Endothelial cell of umbilical vein (primary cell): Measurements from ENCODE around the gene CIDEC. TPM values are rescaled to one million over a fixed set of nuclear protein-coding genes. Genes with fewer than 3 reads are reported as not detected.

Experiments used
- BruUV-seq: library from RNA; stranded (reverse); fragments of 400-500 nt; replicated peaks from 2 replicates; lab custom pipeline; 2021; lab: Mats Ljungman, UMichigan
- CTCF ChIA-PET: fragments of 300-600, 350-600 bp; sonication (Branson Sonifier 250); formaldehyde crosslinking; loops from one replicate; lab custom pipeline; 2021; ENCODE audit warnings: antibody characterized with exemption, inconsistent platforms; lab: Charles Lee
- POLR2A ChIA-PET: fragments of 300-600, 350-600 bp; sonication (Branson Sonifier 250); formaldehyde crosslinking; loops from one replicate; lab custom pipeline; 2021; ENCODE audit warnings: antibody characterized with exemption, inconsistent platforms; lab: Charles Lee
- DNase-seq: peaks from one replicate; pipeline ENCODE4 v3.0.0-alpha.2; 2011; ENCODE audit warnings: low read depth, low spot score
- FAIRE-seq: peaks from 2 replicates; lab custom pipeline; 2011; peaks lifted over from hg19 to GRCh38; lab: Jason Lieb, UNC
- H2AFZ ChIP-seq: 2 replicates; pipeline ENCODE4 v1.6.0; 2012; ENCODE audit warnings: low read depth, low read length, control low read depth, inconsistent platforms
- H3K27ac ChIP-seq: 2 replicates; pipeline ENCODE4 v1.5.1; 2011; ENCODE audit warnings: low read depth, mild to moderate bottlenecking, control low read depth, low read length, moderate library complexity; ENCODE audit not compliant: insufficient read depth
- H3K27me3 ChIP-seq, 2 experiments: 2 replicates each; pipeline versions ENCODE4 v1.6.0 to v1.6.1; 2011; ENCODE audit warnings: low read length in 2 of 2, mixed read lengths in 1 of 2; ENCODE audit not compliant: control insufficient read depth in 2 of 2, insufficient read depth in 2 of 2
- H3K36me3 ChIP-seq, 2 experiments: 2 replicates in 1 of 2; 3 replicates in 1 of 2; pipeline ENCODE4 v1.5.1; 2011; ENCODE audit warnings: low read length in 2 of 2, mild to moderate bottlenecking in 1 of 2, moderate library complexity in 1 of 2; ENCODE audit not compliant: control insufficient read depth in 2 of 2, insufficient read depth in 2 of 2; ENCODE audit errors: extremely low read depth in 1 of 2
- H3K4me1 ChIP-seq: 3 replicates; pipeline ENCODE4 v1.5.1; 2011; ENCODE audit warnings: mild to moderate bottlenecking, low read length; ENCODE audit not compliant: control insufficient read depth, insufficient read depth; ENCODE audit errors: extremely low read depth
- H3K4me2 ChIP-seq: 2 replicates; pipeline ENCODE4 v1.6.1; 2011; ENCODE audit warnings: low read length, control low read depth, mixed read lengths; ENCODE audit not compliant: insufficient read depth
- H3K4me3 ChIP-seq, 3 experiments: fragments of 200-600 bp in 1 of 3; sonication (generic), shearing (Covaris generic) in 1 of 3; replicated peaks in 1 of 3; 2 replicates each; pipeline ENCODE4 v1.5.1; 2011 to 2016; ENCODE audit warnings: control low read depth in 3 of 3, low read length in 3 of 3, mild to moderate bottlenecking in 2 of 3, inconsistent platforms in 1 of 3, low read depth in 1 of 3, moderate library complexity in 1 of 3; ENCODE audit not compliant: insufficient read depth in 1 of 3
- H3K79me2 ChIP-seq: 2 replicates; pipeline ENCODE4 v1.6.0; 2012; ENCODE audit warnings: low read length, inconsistent platforms; ENCODE audit not compliant: control insufficient read depth, insufficient read depth
- H3K9ac ChIP-seq: replicated peaks from 2 replicates; pipeline ENCODE3; 2011; ENCODE audit warnings: low read length, control low read depth; ENCODE audit not compliant: insufficient read depth; ENCODE audit errors: extremely low read depth
- H3K9me1 ChIP-seq: replicated peaks from 3 replicates; pipeline ENCODE4 v1.6.0; 2011; ENCODE audit warnings: mild to moderate bottlenecking, low read length; ENCODE audit not compliant: control insufficient read depth, insufficient read depth; ENCODE audit errors: extremely low read depth
- H3K9me3 ChIP-seq: replicated peaks from 2 replicates; pipeline ENCODE4 v1.5.1; 2012; ENCODE audit warnings: low read length, inconsistent platforms; ENCODE audit not compliant: control insufficient read depth, insufficient read depth
- H4K20me1 ChIP-seq: replicated peaks from 2 replicates; pipeline ENCODE3; 2011; ENCODE audit warnings: mild to moderate bottlenecking, low read length; ENCODE audit not compliant: control insufficient read depth, insufficient read depth; ENCODE audit errors: extremely low read depth
- EZH2 ChIP-seq: IDR thresholded peaks from 2 replicates; pipeline ENCODE4 v1.6.1; 2012; ENCODE audit warnings: borderline replicate concordance, low read depth, mild to moderate bottlenecking, moderate library complexity, low read length, inconsistent platforms; ENCODE audit not compliant: severe bottlenecking
- FOS ChIP-seq: IDR thresholded peaks from 2 replicates; pipeline ENCODE4 v1.6.1; 2011; ENCODE audit warnings: mild to moderate bottlenecking, low read length, moderate library complexity, borderline replicate concordance; ENCODE audit not compliant: insufficient read depth
- GATA2 ChIP-seq: IDR thresholded peaks from 2 replicates; pipeline ENCODE4 v1.7.0; 2011; ENCODE audit warnings: low read depth, mild to moderate bottlenecking, moderate library complexity, mixed read lengths, low read length; ENCODE audit not compliant: insufficient read length, insufficient read depth
- JUN ChIP-seq: IDR thresholded peaks from 2 replicates; pipeline ENCODE4 v1.6.1; 2011; ENCODE audit warnings: borderline replicate concordance, low read depth; ENCODE audit not compliant: insufficient read length, insufficient read depth
- MYC ChIP-seq: IDR thresholded peaks from one replicate; pipeline ENCODE4 v1.6.1; 2011; ENCODE audit warnings: mild to moderate bottlenecking, low read depth, low read length
- POLR2A ChIP-seq: IDR thresholded peaks from 2 replicates; pipeline ENCODE4 v1.6.1; 2012; ENCODE audit warnings: low read depth, mild to moderate bottlenecking, control low read depth, low read length
- POLR2AphosphoS5 ChIP-seq: IDR thresholded peaks from 2 replicates; pipeline ENCODE4 v1.6.1; 2012; ENCODE audit warnings: low read depth, mild to moderate bottlenecking, control low read depth, low read length, moderate library complexity; ENCODE audit not compliant: insufficient read depth
- dilution Hi-C: fragments of 300-500 bp; cut with MboI; formaldehyde crosslinking; loops from one replicate; pipeline ENCODE4 v1.15.0; 2019; ENCODE audit warnings: low sequenced_read_pairs; ENCODE audit not compliant: extremely low pct_ligation_motif_present
- intact Hi-C: fragments of 100-400 bp; cut with micrococcal nuclease; formaldehyde crosslinking; loops from one replicate; pipeline ENCODE4 v1.10.0; 2022
- polyA plus RNA-seq, 4 experiments: library from polyadenylated mRNA; depleted of rRNA in 3 of 4; stranded (reverse) in 3 of 4; unstranded in 1 of 4; fragments of >200 nt; gene quantifications; 2 replicates each; pipeline versions ENCODE4 v1.2.1 to v1.2.3, GENCODE V29; 2011 to 2012; ENCODE audit warnings: missing spikeins in 1 of 4
- total RNA-seq: library from RNA; stranded (reverse); gene quantifications from 2 replicates; pipeline ENCODE4 v1.2.3, GENCODE V29; 2021
- TF ChIP-seq, protein P1 (sequence below): IDR thresholded peaks from 2 replicates; pipeline ENCODE4 v1.6.1; 2011; ENCODE audit not compliant: insufficient read depth, insufficient read length
- TF ChIP-seq, protein P2 (sequence below), 2 donors: IDR thresholded peaks; 1 replicate in 1 of 2; 2 replicates in 1 of 2; pipeline ENCODE4 v1.5.1; 2011; ENCODE audit warnings: low read length in 2 of 2, mild to moderate bottlenecking in 2 of 2, moderate library complexity in 2 of 2, control low read depth in 1 of 2, inconsistent platforms in 1 of 2, low read depth in 1 of 2; ENCODE audit not compliant: insufficient read depth in 1 of 2; ENCODE audit errors: extremely low read depth in 1 of 2

The CIDEC gene
- total and polyA plus RNA-seq, 2 donors (not counting 3 experiments of a cell fraction or from before 2014, with no cell fraction given): 0.14 TPM; not detected in 1

DNA sequence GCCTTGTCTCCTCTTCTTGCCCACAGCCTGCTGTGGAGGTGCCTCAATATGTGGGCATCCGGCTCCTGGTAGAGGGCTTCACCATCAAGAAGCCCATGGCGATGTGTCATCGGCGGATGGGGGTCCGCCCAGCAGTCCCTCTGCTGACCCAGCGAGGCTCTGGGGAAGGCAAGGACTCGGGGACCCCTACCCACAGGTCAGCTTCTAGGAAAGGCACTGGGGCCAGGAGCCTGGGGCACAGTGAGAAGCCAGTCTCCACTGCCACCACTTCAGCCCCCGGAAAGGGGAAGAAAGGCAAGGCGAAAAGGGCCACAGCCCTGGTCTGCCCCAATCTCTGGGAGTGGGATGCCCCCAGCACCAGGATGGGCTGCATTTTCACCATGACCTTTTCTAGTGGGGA, 47.0 kb downstream of the CIDEC start:
- no peak overlapping the region for H2AFZ ChIP-seq
- TF ChIP-seq JUN (no peak), EZH2 (no peak), POLR2AphosphoS5 (no peak), GATA2 (no peak), POLR2A (no peak), MYC (no peak), FOS (no peak)
- TF ChIP-seq, protein P1, sequence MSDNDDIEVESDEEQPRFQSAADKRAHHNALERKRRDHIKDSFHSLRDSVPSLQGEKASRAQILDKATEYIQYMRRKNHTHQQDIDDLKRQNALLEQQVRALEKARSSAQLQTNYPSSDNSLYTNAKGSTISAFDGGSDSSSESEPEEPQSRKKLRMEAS: no peak
- TF ChIP-seq, protein P2, sequence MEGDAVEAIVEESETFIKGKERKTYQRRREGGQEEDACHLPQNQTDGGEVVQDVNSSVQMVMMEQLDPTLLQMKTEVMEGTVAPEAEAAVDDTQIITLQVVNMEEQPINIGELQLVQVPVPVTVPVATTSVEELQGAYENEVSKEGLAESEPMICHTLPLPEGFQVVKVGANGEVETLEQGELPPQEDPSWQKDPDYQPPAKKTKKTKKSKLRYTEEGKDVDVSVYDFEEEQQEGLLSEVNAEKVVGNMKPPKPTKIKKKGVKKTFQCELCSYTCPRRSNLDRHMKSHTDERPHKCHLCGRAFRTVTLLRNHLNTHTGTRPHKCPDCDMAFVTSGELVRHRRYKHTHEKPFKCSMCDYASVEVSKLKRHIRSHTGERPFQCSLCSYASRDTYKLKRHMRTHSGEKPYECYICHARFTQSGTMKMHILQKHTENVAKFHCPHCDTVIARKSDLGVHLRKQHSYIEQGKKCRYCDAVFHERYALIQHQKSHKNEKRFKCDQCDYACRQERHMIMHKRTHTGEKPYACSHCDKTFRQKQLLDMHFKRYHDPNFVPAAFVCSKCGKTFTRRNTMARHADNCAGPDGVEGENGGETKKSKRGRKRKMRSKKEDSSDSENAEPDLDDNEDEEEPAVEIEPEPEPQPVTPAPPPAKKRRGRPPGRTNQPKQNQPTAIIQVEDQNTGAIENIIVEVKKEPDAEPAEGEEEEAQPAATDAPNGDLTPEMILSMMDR (IDR thresholded peaks at IDR 0.05; ENCODE audit: extremely low read depth in 1 of 2, insufficient read depth in 1 of 2, low read depth in 1 of 2, low read length in 2 of 2): no peak
- FAIRE-seq: no peak
- H3K9me3 ChIP-seq: no peaks in the 10 kb centered on the region
- H3K27ac ChIP-seq: no peak overlapping the region
- BruUV-seq: no TSS peak
- H3K9me1 ChIP-seq: no peaks in the 10 kb centered on the region
- H4K20me1 ChIP-seq: no peaks in the 10 kb centered on the region
- no peak overlapping the region for H3K4me2 ChIP-seq
- H3K4me1 ChIP-seq: peaks cover 6% of the 10 kb centered on the region
- no peak overlapping the region for H3K4me3 ChIP-seq
- H3K9ac ChIP-seq: no peak overlapping the region
- no peak for DNase-seq
- H3K36me3 ChIP-seq: peaks cover 0 to 15% of the 10 kb centered on the region in 2 experiments
- ChIA-PET POLR2A (no interaction called here), CTCF (no interaction called here)
- no peaks in the 10 kb centered on the region for H3K27me3 ChIP-seq
- intact Hi-C loops: no loop called here
- dilution Hi-C loops: no loop called here
- no peaks in the 10 kb centered on the region for H3K79me2 ChIP-seq
